Posterior cingulate gyrus (tissue), 11 donors: Measurements from ENCODE around the gene KDELR1.

Experiments used
- DNase-seq, 10 donors: peaks; one replicate each; pipeline versions ENCODE4 v3.0.0 to v3.0.0-alpha.2; 2020 to 2021; ENCODE audit warnings: mixed read lengths in 3 of 10
- intact Hi-C: fragments of 100-400 bp; cut with DNase I; formaldehyde crosslinking; loops from one replicate; pipeline ENCODE4 v1.15.1; 2023

The KDELR1 gene

DNA sequence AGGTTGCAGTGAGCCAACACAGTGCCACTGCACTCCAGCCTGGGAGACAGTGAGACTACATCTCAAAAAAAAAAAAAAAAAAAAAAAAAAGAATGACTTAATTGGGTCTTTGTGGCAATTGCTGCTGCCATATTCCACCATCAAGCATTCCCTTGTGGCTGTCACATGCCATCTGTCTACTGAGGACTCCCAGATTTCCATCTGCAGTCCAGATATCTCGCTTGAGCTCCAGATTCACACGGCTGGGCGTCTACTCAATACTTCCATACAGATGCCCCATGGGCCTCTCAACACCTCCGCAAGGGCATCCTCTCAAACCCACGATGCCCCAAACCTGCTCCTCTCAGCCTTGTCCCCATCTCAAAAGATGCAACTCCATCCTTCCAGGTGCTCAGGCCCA is 40.5 kb downstream of the KDELR1 start:
- intact Hi-C loops, result no loop called here
- no peak for DNase-seq

DNA sequence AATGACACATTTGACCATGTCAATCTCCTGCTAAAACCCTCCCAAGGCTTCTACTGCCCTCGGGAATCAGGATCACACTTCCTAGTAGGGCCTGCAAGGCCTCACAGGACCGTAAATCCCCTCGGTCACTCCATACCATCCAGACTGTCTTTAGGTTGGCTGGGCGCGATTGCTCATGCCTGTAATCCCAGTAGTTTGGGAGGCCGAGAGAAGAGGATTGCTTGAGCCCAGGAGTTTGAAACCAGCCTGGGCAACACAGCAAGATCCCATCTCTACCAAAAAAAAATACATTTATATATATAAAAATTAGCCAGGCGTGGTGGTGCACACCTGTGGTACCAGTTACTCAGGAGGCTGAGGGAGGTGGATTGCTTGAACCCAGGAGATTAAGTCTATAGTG is 42.6 kb downstream of the KDELR1 start:
- intact Hi-C loops, result no loop called here
- DNase-seq, result no peak

GRCh38 chr19:48348045-48348444 is 43.3 kb downstream of the KDELR1 start:
- intact Hi-C loops, result no loop called here
- no peak for DNase-seq

DNA sequence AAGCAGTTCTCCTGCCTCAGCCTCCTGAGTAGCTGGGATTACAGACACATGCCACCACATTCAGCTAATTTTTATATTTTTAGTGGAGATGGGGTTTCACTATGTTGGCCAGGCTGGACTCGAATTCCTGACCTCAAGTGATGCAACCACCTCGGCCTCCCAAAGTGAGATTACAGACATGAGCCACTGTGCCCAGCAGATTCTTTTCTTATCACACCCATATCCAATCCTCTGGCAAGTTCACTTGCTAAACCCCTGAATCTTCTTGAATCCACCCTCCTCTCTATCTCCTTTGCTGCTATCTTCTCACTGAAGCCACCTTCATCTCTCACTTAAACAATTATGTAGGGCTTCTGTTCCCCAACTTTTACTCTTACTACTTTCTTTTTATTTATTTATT is 45.2 kb downstream of the KDELR1 start:
- no peak for DNase-seq
- intact Hi-C loops, result no loop called here

- no peak for DNase-seq
- intact Hi-C loops, result no loop called here
Measured at GRCh38 chr19:48344892-48345291, 46.5 kb downstream of the KDELR1 start.

DNA sequence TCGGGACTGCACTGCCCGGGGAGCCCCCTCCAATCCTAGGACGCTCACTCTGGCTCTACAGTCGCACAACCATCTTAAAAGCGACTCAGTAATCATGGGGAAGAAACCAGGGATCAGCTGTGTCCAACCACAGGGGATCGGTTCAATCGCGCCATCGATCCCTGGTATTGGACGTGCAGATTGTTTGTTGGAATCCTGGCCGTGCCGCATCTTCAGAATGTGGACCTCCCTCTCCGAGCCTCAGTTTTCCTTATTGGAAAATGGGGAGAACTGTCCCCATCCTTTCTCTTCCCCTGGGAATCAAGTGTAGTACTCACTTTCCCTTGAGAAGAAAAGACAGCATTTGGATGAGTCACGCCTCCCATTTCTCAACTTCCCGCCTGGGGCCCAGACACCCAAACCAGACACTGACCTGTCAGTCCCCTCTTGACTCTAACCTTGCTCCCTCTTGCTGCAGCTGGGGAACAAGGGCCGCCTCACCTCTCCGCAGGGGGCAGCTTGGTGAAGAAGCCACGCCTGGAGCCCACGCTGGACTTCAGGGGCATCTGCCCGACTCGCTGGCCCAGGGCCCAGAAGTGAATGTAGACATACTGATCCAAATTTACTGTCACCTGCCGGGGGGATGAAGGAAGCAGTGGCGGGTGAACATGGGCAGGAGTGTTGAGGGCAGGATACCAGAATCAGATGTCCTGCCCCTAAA is 48.4 kb downstream of the KDELR1 start:
- peak in 1 of 10 donors; percentile 74 for DNase-seq
- intact Hi-C loops, result no loop called here

GRCh38 chr19:48342414-48342738 is 49.0 kb downstream of the KDELR1 start:
- DNase-seq, result peak in 1 of 10 donors; percentile 72
- intact Hi-C loops, result no loop called here

DNA sequence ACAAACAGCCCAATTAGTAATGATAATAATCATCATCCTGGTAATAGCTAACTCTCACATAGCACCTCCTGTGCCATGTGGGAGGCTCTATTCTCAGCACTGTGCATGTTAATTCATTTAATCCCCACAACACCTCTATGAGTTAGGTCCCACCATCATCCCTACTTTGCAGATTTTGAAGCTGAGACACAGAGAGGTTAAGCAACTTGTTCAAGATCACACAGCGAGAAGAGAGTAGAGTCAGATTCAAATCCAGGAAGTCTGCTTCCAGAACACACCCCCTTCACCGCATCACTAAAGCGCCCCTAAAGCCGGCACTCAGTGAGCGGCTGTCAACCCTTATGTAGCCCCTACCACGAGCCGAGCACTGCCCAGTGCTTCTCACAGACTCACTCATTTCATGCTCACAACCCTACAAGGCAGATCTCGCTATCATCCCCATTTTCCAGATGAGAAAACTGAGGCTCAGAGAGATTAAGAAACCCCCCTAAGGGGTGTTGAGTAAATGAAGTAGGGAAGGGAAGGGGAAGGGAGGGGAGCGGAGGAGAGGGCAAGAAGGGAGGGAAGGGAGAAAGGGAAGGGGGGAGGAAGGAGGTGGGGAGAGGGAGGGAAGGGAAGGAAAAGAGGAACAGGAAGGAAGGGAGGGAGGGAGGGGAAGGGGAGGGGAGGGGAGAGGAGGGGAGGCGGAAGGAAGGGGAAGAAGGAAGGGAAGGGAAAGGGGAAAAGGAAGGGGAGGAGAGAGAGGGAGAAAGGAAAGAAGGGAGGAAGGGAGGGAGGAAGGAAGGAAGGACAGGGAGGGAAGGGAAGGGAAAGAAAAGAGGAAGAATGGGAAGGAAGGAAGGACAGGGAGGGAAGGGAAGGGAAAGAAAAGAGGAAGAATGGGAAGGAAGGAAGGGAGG is 49.6 kb downstream of the KDELR1 start:
- intact Hi-C loops, result no loop called here
- DNase-seq, result peak in 1 of 10 donors; percentile 39

DNA sequence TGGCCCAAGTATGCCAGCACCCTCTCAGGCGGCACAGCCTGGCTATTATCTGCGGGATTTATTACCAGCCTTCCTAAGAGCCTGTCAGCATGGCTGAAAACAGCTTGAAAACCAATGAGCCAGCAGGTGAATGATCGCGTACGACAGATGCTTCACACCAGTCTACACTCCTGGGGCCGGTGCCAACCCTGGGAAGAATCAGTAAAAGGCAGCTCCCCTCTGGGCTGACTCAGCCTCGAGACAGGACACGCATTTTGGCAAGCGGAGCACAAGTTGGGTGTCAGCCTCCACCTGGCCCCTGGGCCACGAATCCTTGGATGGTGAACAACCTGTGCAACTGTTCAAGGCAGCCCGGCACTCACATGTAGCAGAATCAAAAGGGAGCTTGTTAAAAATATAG is 50.4 kb downstream of the KDELR1 start:
- peak in 9 of 10 donors; percentile 26 to 94 (median 62) for DNase-seq
- intact Hi-C loops, result no loop called here

GRCh38 chr19:48338802-48339503 is 52.4 kb downstream of the KDELR1 start:
- intact Hi-C loops, result no loop called here
- peak in 1 of 10 donors; percentile 58 for DNase-seq

DNA sequence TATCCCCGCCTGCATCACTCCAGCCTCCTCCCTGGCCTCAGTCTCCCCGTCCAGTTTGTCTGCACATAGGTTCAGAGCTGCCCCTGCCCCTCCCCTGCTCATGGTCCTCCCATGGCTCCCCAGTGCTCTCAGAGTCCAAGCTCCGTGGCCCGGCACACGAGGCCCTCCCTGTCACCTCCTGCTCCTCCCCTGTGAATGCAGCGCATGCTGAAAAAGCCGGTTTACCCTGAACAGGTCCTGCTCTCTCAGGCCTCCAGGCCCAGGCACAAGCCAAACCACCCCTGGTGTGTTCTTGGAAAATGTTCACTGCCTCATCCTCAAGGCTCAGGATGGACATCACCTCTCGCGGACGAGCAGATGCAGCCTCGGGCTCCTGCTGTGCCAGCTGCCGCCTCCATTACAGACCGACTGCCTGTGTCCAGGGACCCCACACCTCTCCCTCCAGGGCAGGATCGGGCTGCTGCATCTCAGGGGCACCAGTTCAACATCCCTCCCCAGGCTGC is 53.0 kb downstream of the KDELR1 start:
- intact Hi-C loops, result no loop called here
- peak in 1 of 10 donors; percentile 57 for DNase-seq

DNA sequence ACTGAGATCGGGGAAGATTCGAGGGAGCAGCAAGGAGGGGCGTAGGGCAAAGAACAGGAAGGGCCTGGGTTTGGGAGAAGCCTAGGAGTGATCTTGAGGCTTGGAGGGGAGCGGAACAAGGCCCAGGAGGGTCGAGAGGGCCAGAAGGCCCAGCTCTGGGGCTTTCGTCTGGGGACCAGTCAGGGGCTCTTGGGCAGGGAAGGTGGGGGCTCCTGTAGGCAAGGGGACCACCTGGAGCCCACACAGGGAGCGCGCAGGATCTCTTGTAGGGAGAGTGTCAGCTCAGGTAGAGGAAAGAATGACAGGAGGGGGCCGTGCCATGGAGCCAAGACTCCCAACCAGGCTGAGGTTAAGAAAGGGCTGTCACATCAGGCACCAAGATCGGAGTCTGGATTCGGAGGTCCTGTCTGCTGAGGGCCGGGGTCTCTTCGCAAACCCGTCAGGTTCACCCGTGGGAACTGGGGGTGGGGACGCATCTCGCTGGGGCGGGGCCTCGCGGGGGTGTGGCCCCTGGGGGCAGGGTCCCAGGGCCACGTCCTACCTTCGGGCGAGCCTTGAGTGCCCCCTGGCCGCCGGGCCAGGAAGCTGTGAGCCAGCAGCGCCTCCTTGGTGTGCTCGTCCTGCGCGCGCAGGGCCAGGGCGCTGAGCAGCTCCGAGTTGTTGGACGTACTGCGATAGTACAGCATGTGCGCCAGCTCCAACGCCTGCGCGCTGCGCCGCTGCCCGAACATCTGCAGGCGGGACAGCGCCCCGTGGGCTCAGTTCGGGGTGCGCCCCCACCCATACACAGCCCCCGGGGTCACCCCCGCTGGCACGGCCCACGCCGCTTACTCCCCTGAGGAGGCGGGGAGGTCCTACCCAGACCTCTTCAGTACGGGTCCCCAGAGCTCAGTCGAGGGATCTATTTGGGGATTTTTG is 57.6 kb downstream of the KDELR1 start:
- intact Hi-C loops, result loop anchor here (2.0 kb wide), 1 partner anchor 13 kb away; a partner anchor contains a TSS
- peak; percentile 54 to 96 (median 72) for DNase-seq

GRCh38 chr19:48332662-48333466 is 58.5 kb downstream of the KDELR1 start:
- peak; percentile 65 to 96 (median 86) for DNase-seq
- intact Hi-C loops, result no loop called here
